Tibial artery (tissue), 4 donors: Measurements from ENCODE around the gene CDH4.

Experiments
- DNase-seq, 2 donors: peaks; one replicate each; pipeline ENCODE4 v3.0.0-alpha.2; 2019
- H3K27ac ChIP-seq, 2 donors: fragments of 200-600 bp; sonication (generic) in 1 of 2; 1 replicate in 1 of 2; 2 replicates in 1 of 2; pipeline ENCODE4 v1.5.1; 2018 to 2019; ENCODE audit warnings: mild to moderate bottlenecking in 1 of 2
- H3K27me3 ChIP-seq, 2 donors: fragments of 200-600 bp; sonication (generic) in 1 of 2; one replicate each; pipeline versions ENCODE4 v1.5.1 to v1.6.0; 2016 to 2019
- H3K36me3 ChIP-seq, 3 donors: fragments of 200-600 bp; sonication (generic) in 2 of 3; one replicate each; pipeline ENCODE4 v1.5.1; 2016 to 2019; ENCODE audit warnings: mild to moderate bottlenecking in 2 of 3
- H3K4me1 ChIP-seq, 4 donors: fragments of 200-600 bp; sonication (generic) in 2 of 4; 1 replicate in 3 of 4; 2 replicates in 1 of 4; pipeline ENCODE4 v1.5.1; 2016 to 2019
- H3K4me3 ChIP-seq, 2 donors: fragments of 200-600 bp; sonication (generic) in 1 of 2; 1 replicate in 1 of 2; 2 replicates in 1 of 2; pipeline ENCODE4 v1.5.1; 2018 to 2019; ENCODE audit warnings: mild to moderate bottlenecking in 2 of 2
- H3K9me3 ChIP-seq, 3 donors: fragments of 200-600 bp; sonication (generic) in 1 of 3; one replicate each; pipeline ENCODE4 v1.5.1; 2016 to 2019
- intact Hi-C: fragments of 100-400 bp; cut with DNase I; formaldehyde crosslinking; loops from one replicate; pipeline ENCODE4 v1.15.0; 2023; ENCODE audit warnings: low total_unique reads
- TF ChIP-seq, protein P1 (sequence below), 2 experiments: fragments of 200-600 bp in 1 of 2; fragments of 450-650 bp in 1 of 2; IDR thresholded peaks; one replicate each; pipeline ENCODE4 v1.5.1; 2017 to 2019; ENCODE audit warnings: antibody characterized with exemption in 2 of 2, mild to moderate bottlenecking in 1 of 2, moderate library complexity in 1 of 2

Gene CDH4

DNA sequence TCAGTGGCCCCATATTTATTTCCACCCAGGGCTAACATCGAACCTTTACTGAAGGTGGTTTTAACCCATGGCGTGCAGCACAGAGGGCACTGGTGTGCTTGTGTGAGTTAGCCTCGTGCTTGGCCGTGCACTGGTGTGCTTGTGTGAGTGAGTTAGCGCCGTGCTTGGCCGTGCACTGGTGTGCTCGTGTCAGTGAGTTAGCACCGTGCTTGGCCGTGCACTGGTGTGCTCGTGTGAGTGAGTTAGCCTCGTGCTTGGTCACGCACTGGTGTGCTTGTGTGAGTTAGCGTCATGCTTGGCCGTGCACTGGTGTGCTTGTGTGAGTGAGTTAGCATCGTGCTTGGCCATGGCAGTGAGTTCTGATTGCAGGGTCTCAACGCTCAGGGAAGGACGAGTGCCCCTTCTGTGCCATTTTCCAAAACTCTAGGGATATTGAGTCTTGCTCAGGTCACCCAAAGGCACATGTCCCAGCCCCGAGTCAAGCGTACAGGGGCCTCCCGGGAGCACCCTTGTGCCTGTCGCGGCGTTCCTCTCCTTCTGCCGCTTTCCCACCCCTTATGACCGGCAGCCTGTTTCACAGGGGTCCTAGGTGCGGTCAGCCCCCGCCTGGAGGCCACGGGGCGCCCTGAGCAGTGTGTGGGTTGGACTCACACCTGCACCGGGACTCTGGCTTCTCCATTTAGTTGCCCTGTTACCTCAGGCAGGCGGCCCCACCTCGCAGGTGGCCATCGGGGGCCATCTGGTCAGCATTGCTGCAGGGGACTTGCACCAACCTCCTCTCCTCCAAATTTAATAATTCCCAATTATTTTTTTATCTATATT is 399.1 kb downstream of the CDH4 start:
- no peak for DNase-seq
- H3K27ac ChIP-seq: no peak overlapping the region
- TF ChIP-seq, protein P1, sequence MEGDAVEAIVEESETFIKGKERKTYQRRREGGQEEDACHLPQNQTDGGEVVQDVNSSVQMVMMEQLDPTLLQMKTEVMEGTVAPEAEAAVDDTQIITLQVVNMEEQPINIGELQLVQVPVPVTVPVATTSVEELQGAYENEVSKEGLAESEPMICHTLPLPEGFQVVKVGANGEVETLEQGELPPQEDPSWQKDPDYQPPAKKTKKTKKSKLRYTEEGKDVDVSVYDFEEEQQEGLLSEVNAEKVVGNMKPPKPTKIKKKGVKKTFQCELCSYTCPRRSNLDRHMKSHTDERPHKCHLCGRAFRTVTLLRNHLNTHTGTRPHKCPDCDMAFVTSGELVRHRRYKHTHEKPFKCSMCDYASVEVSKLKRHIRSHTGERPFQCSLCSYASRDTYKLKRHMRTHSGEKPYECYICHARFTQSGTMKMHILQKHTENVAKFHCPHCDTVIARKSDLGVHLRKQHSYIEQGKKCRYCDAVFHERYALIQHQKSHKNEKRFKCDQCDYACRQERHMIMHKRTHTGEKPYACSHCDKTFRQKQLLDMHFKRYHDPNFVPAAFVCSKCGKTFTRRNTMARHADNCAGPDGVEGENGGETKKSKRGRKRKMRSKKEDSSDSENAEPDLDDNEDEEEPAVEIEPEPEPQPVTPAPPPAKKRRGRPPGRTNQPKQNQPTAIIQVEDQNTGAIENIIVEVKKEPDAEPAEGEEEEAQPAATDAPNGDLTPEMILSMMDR (IDR thresholded peaks at IDR 0.05): no peak

DNA sequence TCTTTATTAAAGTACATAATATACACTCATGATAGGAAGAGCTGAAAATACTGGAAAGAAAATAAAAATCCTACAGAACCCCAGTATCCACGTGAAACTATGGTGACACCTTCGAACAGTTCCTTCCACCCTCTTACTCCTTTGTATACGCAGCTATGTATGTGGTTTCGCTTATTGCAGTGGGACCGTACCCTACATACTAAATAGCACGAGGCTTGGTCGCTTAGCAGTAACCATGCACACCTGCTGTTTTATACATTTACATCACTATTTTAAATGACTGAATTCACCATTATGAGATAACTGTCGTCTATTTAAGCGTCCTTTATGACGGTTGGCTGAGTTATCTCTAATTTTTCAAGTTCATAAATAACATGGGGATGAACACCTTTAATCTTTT is 400.1 kb downstream of the CDH4 start:
- H3K36me3 ChIP-seq: no peaks in the 10 kb centered on the region
- no peak overlapping the region for H3K27ac ChIP-seq
- H3K4me3 ChIP-seq: no peak overlapping the region
- TF ChIP-seq, protein P1 (IDR thresholded peaks at IDR 0.05): no peak
- peaks cover 0 to 9% of the 10 kb centered on the region in 2 donors for H3K27me3 ChIP-seq
- intact Hi-C loops: no loop called here
- H3K9me3 ChIP-seq: no peaks in the 10 kb centered on the region
- no peak for DNase-seq
- H3K4me1 ChIP-seq: no peaks in the 10 kb centered on the region

More for the DNA sequence above, 399.1 kb downstream of the CDH4 start:
- no peaks in the 10 kb centered on the region for H3K36me3 ChIP-seq
- intact Hi-C loops: no loop called here
- no peaks in the 10 kb centered on the region for H3K4me1 ChIP-seq
- H3K27me3 ChIP-seq: no peaks in the 10 kb centered on the region
- no peaks in the 10 kb centered on the region for H3K9me3 ChIP-seq
- no peak overlapping the region for H3K4me3 ChIP-seq

- intact Hi-C loops: no loop called here
- TF ChIP-seq, protein P1 (IDR thresholded peaks at IDR 0.05): no peak
- H3K4me3 ChIP-seq: no peak overlapping the region
These were observed 402.7 kb downstream of the CDH4 start for GRCh38 chr20:61654726-61655125.

GRCh38 chr20:61655591-61655990 is 403.5 kb downstream of the CDH4 start:
- intact Hi-C loops: no loop called here
- Histone ChIP-seq H3K4me3 (no peak overlapping the region), H3K4me1 (no peaks in the 10 kb centered on the region), H3K27ac (no peak overlapping the region), H3K27me3 (peaks cover 0 to 15% of the 10 kb centered on the region in 2 donors), H3K36me3 (no peaks in the 10 kb centered on the region), H3K9me3 (no peaks in the 10 kb centered on the region)
- no peak for DNase-seq
- TF ChIP-seq, protein P1 (IDR thresholded peaks at IDR 0.05): no peak

More at GRCh38 chr20:61654726-61655125, 402.7 kb downstream of the CDH4 start:
- Histone ChIP-seq H3K27ac (no peak overlapping the region), H3K9me3 (no peaks in the 10 kb centered on the region), H3K4me1 (no peaks in the 10 kb centered on the region), H3K36me3 (no peaks in the 10 kb centered on the region), H3K27me3 (peaks cover 0 to 15% of the 10 kb centered on the region in 2 donors)
- DNase-seq: no peak

GRCh38 chr20:61656198-61656597 is 404.1 kb downstream of the CDH4 start:
- TF ChIP-seq, protein P1 (IDR thresholded peaks at IDR 0.05): no peak
- Histone ChIP-seq H3K27ac (no peak overlapping the region), H3K27me3 (peaks cover 0 to 15% of the 10 kb centered on the region in 2 donors), H3K4me3 (no peak overlapping the region), H3K4me1 (no peaks in the 10 kb centered on the region), H3K9me3 (no peaks in the 10 kb centered on the region), H3K36me3 (no peaks in the 10 kb centered on the region)
- DNase-seq: no peak
- intact Hi-C loops: no loop called here
